ENCODE results near the gene STX16.
A peak's percentile ranks its signal among the peaks of the same experiment; 100 is the strongest.

STX16 gene

DNA sequence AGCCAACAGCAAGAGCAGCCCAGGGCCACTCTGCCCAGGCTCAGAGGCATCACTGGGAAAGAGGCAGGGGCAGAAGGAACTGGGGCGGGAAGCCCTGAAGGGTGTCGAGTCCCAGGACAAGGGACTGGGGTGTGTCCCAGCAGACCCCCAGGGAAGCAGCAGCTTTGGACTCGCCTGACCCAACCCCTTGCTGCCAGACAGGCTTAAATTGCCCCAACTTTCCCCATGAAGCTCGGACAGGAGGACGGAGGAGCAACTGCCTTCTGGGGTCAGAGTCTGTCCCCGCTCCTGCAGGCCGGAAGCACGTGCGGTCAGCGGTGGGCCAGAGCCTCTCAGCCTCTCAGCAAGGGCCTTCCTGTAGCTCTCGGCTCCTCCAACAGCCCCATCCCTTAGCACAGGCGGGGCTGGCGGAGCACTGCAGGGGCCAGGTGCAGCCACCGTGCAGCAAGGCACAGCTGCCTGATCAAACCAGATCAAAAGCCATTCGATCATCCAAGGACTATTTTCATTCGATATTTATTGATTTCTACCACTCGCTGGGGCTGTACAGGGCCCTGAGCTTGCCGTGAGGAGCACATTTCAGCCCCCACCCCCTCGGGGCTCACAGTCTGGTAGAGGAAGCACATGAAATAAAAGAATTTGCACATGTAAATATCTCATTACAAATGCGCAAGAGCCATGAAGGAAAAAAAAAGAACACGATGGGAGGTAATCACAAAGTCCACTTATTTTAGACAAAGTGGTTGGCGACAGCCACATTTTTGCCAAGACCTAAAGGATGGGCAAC lies 31.8 kb upstream of the STX16 start:
- DNase-seq = no peak

DNA sequence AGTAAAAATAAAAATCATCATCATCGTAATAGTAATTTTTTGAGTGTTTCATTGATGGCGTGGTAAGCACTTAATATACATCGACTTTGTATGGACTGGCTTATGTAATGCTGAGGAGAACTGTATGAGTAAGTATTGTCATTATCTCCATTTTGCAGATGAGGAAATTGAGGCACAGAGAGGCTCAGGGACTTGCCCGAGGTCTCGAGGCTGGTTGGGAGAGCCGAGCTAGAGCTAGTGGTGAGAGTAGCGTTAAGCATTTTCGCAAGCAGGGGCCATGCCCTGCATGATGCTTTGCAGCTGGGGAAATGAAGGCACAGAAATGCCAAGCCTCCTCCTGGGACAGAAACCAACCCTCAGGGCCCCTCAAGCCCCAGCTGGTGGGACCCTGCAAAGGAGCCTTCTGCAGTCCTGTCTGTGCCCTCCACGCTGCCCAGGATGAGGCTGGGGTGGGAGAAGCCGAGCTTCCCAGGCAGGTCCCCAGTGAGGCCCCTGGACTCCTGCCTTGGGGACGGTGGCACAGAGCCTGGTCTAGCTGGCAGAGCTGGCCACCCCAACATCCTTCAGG lies 31.1 kb upstream of the STX16 start:
- DNase-seq = no peak

DNA sequence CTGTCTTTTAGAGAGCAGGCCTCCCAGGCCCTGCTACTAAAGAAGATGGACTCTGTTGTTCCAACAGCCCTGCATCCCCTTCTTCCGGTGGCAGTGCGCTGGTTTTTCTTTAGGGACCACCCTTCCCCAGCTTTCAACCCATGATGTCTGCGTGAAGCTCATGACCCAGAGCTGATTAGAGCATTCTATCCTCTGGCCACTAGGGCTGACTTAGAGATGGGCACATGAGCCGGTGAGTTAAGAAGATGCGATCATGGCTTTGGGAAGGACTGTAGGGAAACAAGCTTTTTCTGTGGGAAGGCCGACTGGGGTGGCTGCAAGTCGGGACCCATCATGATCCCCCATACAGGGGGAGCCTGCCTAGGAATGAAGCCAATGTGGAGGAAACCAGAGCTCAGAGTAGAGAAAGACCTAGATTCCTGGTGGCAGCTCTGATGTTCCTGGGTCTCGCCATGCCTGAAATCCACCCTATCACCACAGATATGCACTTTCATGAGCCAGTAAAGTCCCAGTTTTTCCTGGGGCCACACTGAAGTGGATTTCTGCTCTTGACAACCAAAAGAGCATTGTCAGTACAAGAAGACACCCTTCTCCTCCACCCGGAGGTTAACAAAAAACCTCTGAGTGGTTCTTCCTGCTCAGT lies 29.1 kb upstream of the STX16 start:
- DNase-seq = no peak

DNA sequence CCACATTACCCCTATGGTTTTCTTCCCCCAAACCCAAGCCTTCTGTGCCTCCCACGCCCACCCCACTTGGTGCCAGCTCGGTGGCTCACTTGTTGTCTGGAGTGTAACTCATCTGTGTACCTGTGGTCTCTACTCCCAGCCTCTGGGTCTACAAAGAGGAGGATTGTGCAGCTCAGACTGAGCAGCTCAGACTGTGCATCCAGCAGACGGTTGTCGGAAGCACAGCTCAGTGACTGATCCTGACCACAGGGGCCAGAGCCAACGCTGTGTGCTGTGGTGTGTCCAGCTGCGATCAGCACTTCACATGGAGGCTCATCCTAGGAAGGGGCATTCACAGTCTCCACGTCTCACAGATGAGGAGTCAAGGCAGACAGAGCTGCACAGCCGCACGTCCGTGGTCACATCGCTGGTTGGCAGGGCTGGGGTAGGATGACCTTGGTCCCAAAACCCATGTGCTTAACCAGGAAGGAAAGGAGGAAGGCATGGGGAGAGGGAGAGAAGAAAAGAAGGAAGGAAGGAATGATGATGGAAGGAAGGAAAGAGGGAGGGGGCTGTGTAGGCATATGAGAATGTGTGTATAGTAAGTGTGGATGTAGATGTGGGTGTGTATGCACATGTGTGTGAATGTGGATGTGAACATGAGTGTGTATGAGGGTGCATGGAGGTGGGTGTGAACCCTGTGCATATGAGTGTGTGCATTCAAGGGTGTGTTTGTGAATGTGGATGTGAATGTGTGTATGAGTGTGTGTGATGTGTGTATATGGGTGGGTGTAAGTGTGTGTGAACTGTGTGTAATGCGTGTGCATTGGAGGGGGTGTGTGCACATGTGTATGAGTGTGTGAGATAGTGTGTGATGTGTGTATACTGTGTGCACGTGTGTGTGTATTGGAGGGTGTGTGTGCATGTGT lies 28.2 kb upstream of the STX16 start:
- DNase-seq = no peak

DNA sequence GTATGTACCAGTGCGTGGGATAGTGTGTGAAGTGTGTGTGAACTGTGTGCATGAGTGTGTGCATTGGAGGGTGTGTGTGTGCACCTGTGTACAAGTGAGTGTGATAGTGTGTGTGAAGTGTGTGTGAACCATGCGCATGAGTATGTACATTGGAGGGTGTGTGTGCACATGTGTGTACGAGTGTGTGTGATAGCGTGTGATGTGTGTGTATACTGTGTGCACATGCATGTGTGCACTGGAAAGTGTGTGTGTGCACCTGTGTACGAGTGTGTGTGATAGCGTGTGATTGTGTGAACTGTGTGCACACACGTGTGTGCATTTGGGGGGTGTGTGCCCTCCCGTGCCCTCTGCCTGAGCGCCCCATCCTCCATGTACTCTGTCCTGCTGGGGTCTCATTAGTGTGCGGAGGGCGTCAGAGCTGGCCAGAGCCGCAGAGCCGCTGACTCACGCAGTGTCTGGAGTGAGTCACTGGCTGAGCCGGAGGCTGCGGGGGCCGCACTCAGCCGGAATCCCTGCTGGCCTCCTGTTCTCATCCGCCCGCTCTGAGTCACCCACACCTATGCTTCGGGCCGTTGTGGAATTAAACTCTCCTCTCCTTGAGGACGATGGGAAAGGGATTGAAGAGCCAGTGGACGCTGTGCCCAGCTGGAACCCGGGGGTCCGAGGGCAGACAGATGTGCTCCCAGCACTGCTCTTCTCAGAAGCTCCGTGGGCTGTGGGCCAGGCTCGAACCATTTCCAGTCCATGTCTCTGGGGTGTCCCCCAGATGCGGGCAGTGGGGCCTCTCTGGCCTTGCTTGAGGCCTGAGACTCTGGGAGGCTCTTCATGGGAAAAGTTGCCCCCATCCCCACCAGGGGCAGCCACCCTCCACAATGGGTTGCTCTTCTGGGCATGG lies 27.3 kb upstream of the STX16 start:
- DNase-seq = no peak

DNA sequence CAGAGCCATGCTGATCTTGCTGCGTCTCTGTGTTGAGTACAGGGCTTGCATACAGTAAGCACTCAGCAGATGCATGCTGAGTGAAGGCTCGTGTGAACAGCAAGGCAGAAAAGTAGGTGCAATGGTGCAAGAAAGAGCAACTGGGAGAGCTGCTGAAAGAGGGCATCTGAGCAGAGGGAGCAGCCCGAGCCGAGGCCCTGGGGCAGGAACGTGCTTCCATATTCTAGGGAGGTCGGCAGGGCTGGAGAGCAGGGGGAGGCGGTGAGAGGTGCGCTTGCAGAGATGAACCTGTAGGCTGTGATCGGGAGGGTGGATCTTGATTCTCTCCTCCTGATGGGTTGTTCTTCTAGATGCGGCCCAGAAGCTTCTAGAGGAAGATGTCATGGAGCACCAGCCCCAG lies 26.4 kb upstream of the STX16 start:
- DNase-seq = no peak

DNA sequence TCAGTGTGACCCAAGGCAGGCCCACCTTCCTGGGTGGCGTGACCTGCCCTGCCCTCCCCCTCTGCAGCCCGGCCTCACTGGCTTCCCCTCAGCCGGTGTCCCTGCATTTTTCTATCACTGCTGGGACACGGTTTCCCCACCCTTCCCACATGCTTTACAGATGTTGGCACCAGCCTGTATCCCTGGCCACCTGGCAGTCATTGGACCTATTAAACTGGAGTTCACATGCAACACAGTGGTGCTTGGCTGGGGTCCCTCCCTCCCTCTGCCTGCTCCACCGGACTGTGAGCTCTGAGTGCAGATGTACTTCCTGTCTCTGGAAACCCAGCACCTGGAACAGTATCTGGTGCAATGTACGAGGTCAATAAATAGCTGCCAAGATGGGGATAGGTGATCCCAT lies 25.5 kb upstream of the STX16 start:
- no peak for DNase-seq

DNA sequence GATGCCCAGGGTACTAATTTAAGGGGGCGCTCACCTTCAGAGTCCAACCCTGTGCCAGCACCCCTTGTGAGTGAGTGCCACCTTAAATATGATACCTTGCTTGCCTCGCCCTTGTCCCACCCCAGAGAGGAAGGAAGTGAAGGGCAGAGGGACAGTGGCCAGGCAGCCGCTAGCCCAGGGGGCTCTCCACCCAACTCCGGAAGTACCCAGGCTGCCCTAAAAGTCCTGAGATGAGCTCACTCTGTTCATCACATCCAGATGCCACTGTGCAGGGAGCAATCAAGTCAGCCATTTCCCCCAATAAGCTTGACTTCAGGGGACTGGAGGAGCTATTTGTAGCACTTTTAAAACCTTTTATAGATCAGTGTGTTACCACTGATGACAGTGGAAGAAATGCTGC lies 25.0 kb upstream of the STX16 start:
- DNase-seq = no peak

DNA sequence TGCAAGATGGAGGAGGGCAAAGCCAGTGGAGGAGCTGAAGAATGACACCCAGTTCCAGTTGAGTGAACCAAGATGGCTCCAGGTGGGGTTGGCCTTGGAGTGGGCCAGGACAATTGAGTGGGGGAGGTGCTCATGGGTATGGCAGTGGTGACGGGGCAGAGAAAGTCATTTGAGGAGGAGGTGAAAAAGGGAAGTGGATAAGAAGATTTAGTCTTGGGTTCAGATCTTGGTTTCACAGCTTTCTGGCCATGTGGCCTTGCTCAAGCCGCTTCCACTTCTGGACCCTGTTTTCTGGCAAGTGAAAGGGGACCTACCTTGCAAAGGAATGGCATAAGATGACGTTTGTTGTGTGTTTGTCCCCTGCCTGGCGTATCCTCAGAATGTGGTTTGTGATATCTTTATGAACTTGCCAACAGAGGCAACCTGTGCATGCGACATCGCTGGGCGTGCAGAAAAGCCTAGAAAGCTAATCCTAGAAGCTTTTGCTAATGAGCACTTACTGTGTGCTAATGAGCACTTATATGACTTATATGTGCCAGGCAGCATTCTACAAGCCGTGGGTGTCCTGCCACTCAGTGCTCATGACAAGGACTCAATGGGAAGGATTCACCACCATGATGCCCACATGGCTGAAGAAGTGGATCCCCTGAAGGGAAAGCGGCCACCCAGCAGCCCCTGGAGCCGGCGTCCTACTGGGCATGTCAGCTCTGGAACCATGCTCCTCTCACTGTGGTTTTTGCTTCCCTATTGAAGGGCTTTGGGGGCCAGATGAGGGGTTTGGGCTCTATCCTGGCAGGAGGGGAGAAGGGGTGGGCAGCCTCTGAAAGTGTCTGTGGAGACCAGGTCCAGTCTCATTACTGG lies 23.6 kb upstream of the STX16 start:
- DNase-seq = peak in 2 of 5 donors; percentile 15 to 61

DNA sequence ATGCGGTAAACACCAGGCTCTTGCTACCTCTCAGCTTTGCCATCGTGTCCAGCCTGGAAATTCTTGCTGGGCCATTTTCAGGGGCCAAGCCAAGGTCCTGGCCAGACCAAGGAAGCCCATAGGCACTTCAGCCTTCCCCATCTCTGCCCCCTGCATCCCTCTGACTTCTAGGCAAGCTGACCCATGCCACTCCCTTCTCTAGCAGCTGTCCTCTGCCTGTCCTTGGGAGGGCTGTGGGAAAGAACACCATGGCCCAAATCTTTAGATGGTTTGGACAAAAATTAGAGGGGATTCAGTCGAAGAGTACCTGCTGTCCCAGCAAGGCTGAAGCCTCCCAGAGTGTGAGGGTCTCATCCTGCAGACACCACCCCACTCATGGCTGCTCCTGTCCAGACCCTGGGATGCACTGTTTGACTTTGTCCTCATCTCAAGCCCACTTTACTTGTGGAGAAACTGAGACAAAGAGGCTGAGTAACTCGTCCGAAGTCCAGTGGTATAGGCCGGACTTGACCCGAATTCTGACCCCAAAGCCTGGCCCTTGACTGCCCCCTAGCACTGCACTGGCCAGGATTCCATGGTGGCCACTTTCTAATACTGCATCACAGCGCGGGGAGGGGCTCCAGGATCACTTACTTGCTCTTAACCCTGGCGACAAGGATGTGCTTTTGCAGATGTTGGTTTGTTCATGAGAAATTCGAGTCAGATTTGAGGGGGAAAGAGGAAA lies 22.4 kb upstream of the STX16 start:
- DNase-seq = no peak

DNA sequence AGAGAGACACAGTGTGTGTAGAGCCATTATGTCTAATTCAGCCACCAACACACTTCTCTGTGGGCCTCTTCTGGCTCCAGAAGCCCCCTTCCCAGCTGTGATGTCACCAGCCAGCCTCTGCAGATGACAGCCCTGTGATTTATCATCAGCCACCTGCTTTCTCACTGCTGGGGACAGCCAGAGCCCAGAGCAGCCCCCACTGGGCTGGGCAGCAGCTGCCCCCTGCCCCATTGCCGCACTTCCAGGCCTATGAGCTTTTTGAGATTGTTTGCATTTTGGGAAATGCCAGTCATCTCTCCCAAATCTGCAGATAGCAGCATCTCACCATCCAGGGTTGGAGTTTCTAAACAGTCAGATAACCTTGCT lies 21.9 kb upstream of the STX16 start:
- no peak for DNase-seq

DNA sequence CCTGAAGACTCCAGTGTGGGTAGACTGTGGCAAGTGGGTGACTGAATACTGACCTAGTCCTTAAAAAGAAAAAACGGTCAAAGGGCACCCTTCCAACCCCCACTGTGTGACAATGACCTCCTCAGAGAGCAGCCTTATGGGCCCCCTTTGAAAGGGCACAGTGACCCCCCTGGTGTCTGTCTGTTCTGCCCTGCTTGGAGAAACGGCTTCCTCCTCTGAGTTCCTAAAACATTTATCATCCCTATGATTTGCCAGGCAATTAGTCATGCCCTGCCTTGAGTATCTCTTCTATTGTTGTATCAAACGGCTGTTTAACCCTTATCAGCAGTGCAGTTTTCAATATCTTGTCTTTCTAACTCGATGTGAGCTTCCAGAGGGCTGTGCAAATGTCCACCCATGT lies 21.0 kb upstream of the STX16 start:
- DNase-seq = no peak

DNA sequence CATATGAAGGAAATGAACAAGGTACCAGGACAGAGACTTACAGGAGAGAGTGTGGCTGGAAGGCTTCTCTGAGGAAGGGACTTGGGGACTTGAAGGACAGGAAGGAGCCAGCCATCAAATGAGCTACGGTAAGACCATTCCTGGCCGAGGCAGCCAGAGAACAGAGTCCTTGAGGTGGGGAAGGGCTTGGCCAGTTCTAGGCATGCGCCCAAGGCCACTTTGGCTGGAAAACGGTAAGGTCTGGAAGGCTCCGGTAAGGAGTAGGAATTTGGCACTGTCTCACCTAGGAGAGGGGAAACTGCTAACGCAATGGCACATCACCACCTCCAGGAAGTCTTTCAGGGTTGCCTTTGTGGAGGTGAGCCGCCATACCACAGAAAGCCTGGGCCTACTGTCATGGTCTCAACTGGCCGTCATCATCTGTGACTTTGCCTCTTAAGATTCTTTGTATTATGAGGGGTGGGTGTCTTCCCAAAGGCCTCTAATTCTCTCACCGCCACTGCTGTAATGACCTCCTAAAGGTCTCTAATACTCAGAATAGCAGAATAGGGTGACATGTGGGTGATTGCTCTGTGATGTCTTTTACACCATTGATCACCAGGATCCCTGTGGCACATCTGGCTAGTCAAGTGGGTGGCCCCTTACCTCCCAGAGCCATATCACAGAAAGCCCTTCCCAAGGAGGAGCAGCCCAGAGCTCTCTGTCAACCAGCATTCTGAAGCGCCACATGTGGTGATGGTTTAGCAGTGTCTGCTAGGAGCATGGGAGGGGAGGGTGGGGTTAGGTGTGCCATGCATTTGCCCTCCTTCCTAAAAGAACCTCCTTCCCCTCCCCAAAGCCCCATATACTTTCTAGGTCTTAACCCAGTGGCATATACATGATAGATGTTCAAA lies 17.7 kb upstream of the STX16 start:
- DNase-seq = no peak

DNA sequence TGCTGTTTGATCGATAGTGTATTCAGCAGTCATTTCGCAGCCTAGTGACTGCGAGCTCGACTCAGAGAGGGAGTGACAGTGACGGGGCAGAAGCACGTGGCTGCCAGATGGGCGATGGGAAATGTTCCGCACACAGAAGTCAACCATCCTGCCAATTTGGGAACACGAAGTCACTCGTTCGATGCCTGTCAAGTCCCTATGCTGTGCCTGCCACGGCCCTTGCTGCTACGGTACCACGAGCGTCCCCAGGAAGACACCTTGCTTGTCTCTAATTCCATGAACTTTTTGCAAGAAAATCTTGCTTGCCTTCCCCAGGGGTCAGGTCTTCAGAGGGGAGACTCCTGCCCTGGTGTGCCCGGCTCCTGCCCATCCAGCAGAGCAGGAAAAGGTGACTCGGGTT lies 17.0 kb upstream of the STX16 start:
- no peak for DNase-seq

DNA sequence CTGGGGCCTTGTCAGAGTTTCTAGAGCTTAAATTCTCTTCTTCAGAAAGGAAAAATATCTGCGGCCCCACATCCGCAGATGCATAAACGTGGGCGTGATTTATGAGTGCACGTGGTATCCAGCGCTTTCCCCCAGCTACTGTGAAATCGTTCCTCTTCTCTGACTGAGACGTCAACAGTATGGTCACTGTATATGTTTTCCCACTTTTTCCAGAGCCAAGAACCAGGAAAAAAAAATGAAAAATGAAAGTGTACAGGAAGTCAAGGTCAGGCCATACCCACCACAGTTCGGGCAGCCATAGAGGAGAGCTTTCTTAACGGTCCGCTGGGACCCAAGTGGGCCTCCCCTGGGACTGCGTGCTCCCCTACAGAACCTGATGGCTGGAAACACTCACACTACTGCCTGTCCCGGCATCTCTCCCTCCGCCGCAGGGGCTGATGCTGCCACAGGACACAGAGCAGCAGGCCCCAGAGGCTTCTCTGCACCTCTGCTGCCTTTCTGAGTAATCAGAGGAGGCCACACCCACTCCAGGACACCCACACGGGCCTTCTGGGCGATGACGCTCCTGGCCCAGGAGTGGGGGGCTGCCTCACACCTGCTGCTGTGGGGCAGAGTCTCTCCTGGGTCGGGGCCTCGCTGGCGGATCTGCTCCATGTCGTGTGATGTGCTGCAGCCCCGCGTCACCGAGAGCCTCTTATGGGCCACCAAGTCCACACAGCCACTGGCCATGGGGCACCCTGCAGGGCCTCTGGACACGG lies 16.4 kb upstream of the STX16 start:
- peak in 1 of 5 donors; percentile 27 for DNase-seq

DNA sequence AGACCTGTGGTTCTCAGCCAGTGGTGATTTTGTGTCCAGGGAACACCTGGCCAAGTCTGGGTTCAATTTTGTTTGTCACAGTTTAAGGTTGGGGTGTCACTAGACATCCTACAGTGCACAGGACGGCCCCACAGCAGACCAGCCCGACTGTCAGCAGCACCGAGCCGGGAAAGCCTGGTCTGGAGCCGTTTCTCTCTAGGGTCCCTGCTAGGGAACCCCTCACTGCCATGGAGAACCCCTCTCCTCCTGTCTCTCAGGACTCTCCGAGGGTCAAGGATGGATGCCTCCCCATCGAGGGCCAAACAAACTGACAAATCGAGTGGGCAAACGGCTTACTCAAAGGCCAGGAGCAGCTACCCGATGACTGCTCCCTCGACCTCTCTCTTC lies 15.8 kb upstream of the STX16 start:
- no peak for DNase-seq

DNA sequence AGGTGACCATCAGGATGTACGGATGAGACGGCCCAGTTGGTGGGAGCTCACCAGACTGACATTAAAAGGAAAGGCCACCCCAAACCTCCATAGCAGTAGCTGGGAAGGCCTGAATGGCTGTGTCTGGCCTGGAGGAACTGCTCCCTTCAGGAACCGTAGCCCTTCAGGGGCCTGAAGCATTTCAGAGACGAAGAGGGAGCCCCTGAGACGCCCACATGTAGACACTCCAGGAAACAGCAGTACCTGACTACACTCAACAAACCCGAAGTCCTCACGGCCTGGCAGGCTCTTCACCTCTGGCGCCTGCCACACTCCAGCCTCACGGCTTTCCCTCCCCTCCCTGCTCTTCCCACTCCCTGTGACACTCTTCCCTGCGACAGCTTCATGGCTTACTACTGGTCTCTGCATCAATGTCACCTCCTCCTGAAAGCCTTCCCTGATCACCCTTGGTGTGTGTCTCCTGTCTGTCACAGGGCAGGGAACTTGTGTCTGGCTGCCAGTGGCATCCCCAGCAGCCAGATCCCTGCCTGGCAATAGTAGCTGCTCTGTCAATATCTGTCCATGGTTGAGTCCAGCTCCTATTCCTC lies 14.6 kb upstream of the STX16 start:
- DNase-seq = no peak

DNA sequence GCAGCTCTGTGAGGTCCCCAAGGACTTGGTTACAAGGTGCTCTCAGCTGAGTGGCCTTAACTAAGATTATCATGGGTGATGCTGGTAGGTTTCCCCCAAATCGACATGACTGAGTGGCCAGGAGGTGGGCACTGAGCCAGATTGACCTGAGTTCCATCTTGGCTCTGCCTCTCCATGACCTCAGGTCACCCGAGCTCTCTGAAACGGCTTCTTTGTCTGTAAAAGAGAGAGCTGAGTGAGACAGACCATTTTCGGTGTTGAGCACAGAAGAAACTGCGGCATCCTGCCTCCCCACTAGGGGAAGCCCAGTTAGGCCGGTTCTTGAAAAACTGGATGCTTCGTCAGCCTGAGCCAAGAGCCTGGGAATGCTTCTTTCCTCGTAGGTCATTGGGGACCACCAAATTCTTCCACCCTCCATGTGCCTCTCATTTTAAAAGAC lies 14.1 kb upstream of the STX16 start:
- no peak for DNase-seq

Data from T-helper 1 cell (primary cell).